Globus pallidus (tissue), 1 donor: Measurements from ENCODE around the gene CTNNAL1.
"Not testable (repeated sequence)": the region's sequence is repeated elsewhere in the genome, so short reads cannot be mapped to it uniquely, and the experiment has no call there.

Experiments used
- DNase-seq: peaks from one replicate; pipeline ENCODE4 v3.0.0-alpha.2; 2015; ENCODE audit warnings: low spot score

CTNNAL1 gene

GRCh38 chr9:108928386-108928785, 84.9 kb downstream of the CTNNAL1 start:
- no peak for DNase-seq

GRCh38 chr9:108924466-108924865, 88.8 kb downstream of the CTNNAL1 start:
- no peak for DNase-seq

GRCh38 chr9:108921200-108921599, 92.1 kb downstream of the CTNNAL1 start:
- no peak for DNase-seq

GRCh38 chr9:108920401-108920800, 92.9 kb downstream of the CTNNAL1 start:
- not testable (repeated sequence) for DNase-seq

- no peak for DNase-seq
Measured at GRCh38 chr9:108919517-108919916, 93.8 kb downstream of the CTNNAL1 start.

- DNase-seq: no peak
Measured at GRCh38 chr9:108913391-108913790, 99.9 kb downstream of the CTNNAL1 start.

- no peak for DNase-seq
Measured at GRCh38 chr9:108911820-108912219, 101.5 kb downstream of the CTNNAL1 start.

- no peak for DNase-seq
Measured at GRCh38 chr9:108910914-108911313, 102.4 kb downstream of the CTNNAL1 start.

- no peak for DNase-seq
Measured at GRCh38 chr9:108910402-108910801, 102.9 kb downstream of the CTNNAL1 start.

GRCh38 chr9:108905494-108905893, 107.8 kb downstream of the CTNNAL1 start:
- no peak for DNase-seq

GRCh38 chr9:108904161-108904560, 109.1 kb downstream of the CTNNAL1 start:
- DNase-seq: no peak

GRCh38 chr9:108903420-108904103, 109.7 kb downstream of the CTNNAL1 start:
- no peak for DNase-seq

- no peak for DNase-seq
Measured at GRCh38 chr9:108900176-108900575, 113.1 kb downstream of the CTNNAL1 start.

- DNase-seq: not testable (repeated sequence)
Measured at GRCh38 chr9:108899023-108899695, 114.1 kb downstream of the CTNNAL1 start.

- no peak for DNase-seq
Measured at GRCh38 chr9:108897324-108898096, 115.8 kb downstream of the CTNNAL1 start.

GRCh38 chr9:108894225-108894997, 118.9 kb downstream of the CTNNAL1 start:
- DNase-seq: no peak
